Measurements from ENCODE around the gene MCRIP2. TPM values are rescaled to one million over a fixed set of nuclear protein-coding genes. Genes with fewer than 3 reads are reported as not detected.

The MCRIP2 gene
- total and polyA plus RNA-seq, 2 of the 8 experiments (the other 6 are each of a cell fraction or from before 2014, with no cell fraction given) = 45.4 to 75.5 TPM

DNA sequence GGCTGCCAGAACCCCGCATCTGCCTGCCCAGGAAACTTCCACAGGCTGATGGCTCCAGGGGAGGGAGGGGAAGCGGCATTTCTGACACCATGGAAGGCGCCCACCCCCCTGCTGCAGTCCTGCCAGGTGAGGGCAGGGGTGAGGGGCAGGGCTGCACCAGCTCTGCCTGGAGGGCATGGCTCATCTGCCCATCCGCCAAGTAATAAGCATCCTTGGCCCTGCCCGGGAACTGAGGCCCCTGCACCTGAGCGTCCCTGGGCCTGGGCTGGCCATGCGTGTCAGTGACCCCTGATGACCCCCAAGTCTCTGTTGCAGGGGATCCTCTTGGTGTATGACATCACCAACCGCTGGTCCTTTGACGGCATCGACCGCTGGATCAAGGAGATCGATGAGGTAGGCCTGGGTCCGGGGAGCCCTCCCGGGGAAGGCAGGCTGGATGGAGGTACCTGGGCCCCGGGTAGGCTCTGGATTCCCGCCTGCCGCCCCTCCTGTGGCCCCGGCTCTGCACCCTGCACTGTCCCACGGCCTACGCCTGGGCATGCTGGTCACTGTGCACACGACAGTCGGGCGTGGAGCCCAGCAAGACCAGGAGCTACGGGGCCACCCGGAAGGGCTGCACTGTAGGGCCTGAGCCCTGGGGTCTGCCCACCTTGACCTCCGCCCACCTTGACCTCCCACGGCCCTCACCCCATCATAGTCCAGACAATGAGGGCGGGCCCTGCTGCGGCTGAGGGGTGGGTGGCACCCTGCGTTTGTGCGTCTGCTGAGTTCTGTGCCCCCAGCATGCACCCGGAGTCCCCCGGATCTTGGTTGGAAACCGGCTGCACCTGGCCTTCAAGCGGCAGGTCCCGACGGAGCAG is 16.3 kb upstream of the MCRIP2 start:
- Histone ChIP-seq H4K20me1 (replicated peaks in 1 of 2; ENCODE audit: control insufficient read depth in 1 of 2, insufficient read depth in 2 of 2, low read length in 2 of 2) (peaks cover 2 to 3% of the 10 kb centered on the region in 2 experiments), H3K4me1 (replicated peaks in 1 of 4; ENCODE audit: control insufficient read depth in 3 of 4, insufficient read depth in 4 of 4, low read length in 3 of 4) (peaks cover 0 to 28% (median 19%) of the 10 kb centered on the region in 4 experiments; a peak in 6 of 7 replicates), H3K27me3 (replicated peaks in 1 of 4; ENCODE audit: control insufficient read depth in 3 of 4, extremely low read depth in 1 of 4, insufficient read depth in 3 of 4, low read length in 3 of 4) (no peaks in the 10 kb centered on the region), H2AFZ (ENCODE audit: low read length) (no peak overlapping the region), H3K56ac (replicated peaks; ENCODE audit: insufficient read length, low read depth, low read length) (no peak overlapping the region), H3K79me1 (ENCODE audit: low read depth, low read length) (peaks cover 4% of the 10 kb centered on the region; the same call in 1 of the 2 replicates), H3K9me3 (ENCODE audit: insufficient read depth in 2 of 2, low read depth in 1 of 2, low read length in 1 of 2) (no peaks in the 10 kb centered on the region), H4K5ac (ENCODE audit: insufficient read length, low read depth, low read length) (no peak overlapping the region), H2BK20ac (ENCODE audit: low read length) (no peak overlapping the region), H2BK12ac (ENCODE audit: low read depth, low read length) (no peak overlapping the region), H3K14ac (ENCODE audit: insufficient read length) (no peak overlapping the region), H3K27ac (ENCODE audit: low read depth, low read length) (no peak overlapping the region), H3K4me2 (ENCODE audit: insufficient read depth in 1 of 2, low read depth in 2 of 2, low read length in 2 of 2) (no peak overlapping the region), H3K4me3 (ENCODE audit: extremely low read depth in 1 of 4, insufficient read depth in 2 of 4, low read depth in 3 of 4, low read length in 4 of 4) (no peak overlapping the region), H3K9ac (replicated peaks in 1 of 4; ENCODE audit: extremely low read depth in 1 of 4, low read depth in 3 of 4, low read length in 3 of 4) (no peak overlapping the region), H3K23me2 (ENCODE audit: low read depth, low read length) (no peaks in the 10 kb centered on the region), H2BK120ac (replicated peaks; ENCODE audit: low read depth, low read length) (no peak overlapping the region), H3K4ac (replicated peaks; ENCODE audit: insufficient read length, low read depth, low read length) (no peak overlapping the region), H2AK5ac (ENCODE audit: low read depth, low read length) (no peak overlapping the region), H3K36me3 (ENCODE audit: control insufficient read depth in 2 of 4, insufficient read depth in 4 of 4, low read length in 3 of 4) (peaks cover 0 to 4% (median 0%) of the 10 kb centered on the region in 4 experiments; a peak in 1 of 8 replicates), H3K79me2 (ENCODE audit: control insufficient read depth in 1 of 2, insufficient read depth in 2 of 2, low read length in 2 of 2) (no peaks in the 10 kb centered on the region), H2BK15ac (ENCODE audit: low read length) (no peak overlapping the region), H2BK5ac (ENCODE audit: low read depth, low read length) (peak overlapping the region; percentile 44; the same call in 1 of the 2 replicates), H4K8ac (ENCODE audit: extremely low read depth, insufficient read depth, low read length) (peak overlapping the region; percentile 12; the same call in 1 of the 2 replicates), H4K91ac (replicated peaks; ENCODE audit: insufficient read length, low read length) (no peak overlapping the region), H3K18ac (ENCODE audit: extremely low read depth, low read length) (no peak overlapping the region), H3K23ac (ENCODE audit: insufficient read length) (no peak overlapping the region)
- no peak for FAIRE-seq
- ChIA-PET CTCF (ENCODE audit: partially characterized antibody) (interaction anchor here (0.9 to 1.8 kb wide), 7 partner anchors 11 to 233 kb away, joined by 3 to 6 read pairs (median 4); partner anchors contain the start of gene METTL26), POLR2A (ENCODE audit: partially characterized antibody) (interaction anchor here (1.4 to 2.5 kb wide), 2 partner anchors 10 to 50 kb away, joined by 3 to 16 read pairs; partner anchors contain the start of gene METTL26)
- WGBS, 2 experiments (ENCODE audit: extremely low coverage in 1 of 2, insufficient coverage in 1 of 2, insufficient read length in 1 of 2, insufficient replicate concordance in 2 of 2, low coverage in 1 of 2, low lambda C conversion rate in 2 of 2, missing lambda C conversion rate in 1 of 2) = 94% methylated on average over 31 of the region's 37 CpGs; no CpG with 5 or more reads in 1 of the 2 experiments
- DNase-seq (ENCODE audit: low read depth in 1 of 2, low spot score in 2 of 2) = no peak
- TF ChIP-seq RBBP5 (IDR thresholded peaks at IDR 0.05; ENCODE audit: borderline replicate concordance, low read depth, low read length) (no peak), BACH1 (IDR thresholded peaks at IDR 0.05; ENCODE audit: low read length) (no peak), SP1 (IDR thresholded peaks at IDR 0.05; ENCODE audit: low read depth, low read length) (no peak), RNF2 (IDR thresholded peaks at IDR 0.05; ENCODE audit: borderline replicate concordance, low read depth, low read length, missing control alignments, poor library complexity, severe bottlenecking) (no peak)

All from H1 (cell line).